ENCODE results near the gene FIBCD1.

GRCh38 chr9:130861372-130862180 is 77.5 kb downstream of the FIBCD1 start:
- TF ChIP-seq RBM39 (optimal IDR thresholded peaks at IDR 0.05; ENCODE audit: low read depth, low read length) (no peak), CREB1 (IDR thresholded peaks at IDR 0.05) (no peak), CREB1 (CRISPR knock-in tag; IDR thresholded peaks at IDR 0.05) (no peak), BHLHE40 (IDR thresholded peaks at IDR 0.05; ENCODE audit: low read length) (no peak), COPS2 (conservative IDR thresholded peaks at IDR 0.05) (no peak), EZH2 (IDR thresholded peaks at IDR 0.05; ENCODE audit: borderline replicate concordance, low read depth, low read length) (no peak), TAF7 (tag; IDR thresholded peaks at IDR 0.05) (no peak), SMAD1 (IDR thresholded peaks at IDR 0.05; ENCODE audit: low read depth, low read length, partially characterized antibody) (no peak), FOS (IDR thresholded peaks at IDR 0.05; ENCODE audit: extremely low read depth, insufficient read length) (no peak), ZHX1 (conservative IDR thresholded peaks at IDR 0.05; ENCODE audit: low read length) (no peak), CTCF (IDR thresholded peaks at IDR 0.05 in 2 of 3, conservative IDR thresholded peaks at IDR 0.05 in 1 of 3; ENCODE audit: insufficient read depth in 2 of 3, low read depth in 1 of 3, low read length in 3 of 3) (no peak)
- TF ChIP-seq, protein P1, sequence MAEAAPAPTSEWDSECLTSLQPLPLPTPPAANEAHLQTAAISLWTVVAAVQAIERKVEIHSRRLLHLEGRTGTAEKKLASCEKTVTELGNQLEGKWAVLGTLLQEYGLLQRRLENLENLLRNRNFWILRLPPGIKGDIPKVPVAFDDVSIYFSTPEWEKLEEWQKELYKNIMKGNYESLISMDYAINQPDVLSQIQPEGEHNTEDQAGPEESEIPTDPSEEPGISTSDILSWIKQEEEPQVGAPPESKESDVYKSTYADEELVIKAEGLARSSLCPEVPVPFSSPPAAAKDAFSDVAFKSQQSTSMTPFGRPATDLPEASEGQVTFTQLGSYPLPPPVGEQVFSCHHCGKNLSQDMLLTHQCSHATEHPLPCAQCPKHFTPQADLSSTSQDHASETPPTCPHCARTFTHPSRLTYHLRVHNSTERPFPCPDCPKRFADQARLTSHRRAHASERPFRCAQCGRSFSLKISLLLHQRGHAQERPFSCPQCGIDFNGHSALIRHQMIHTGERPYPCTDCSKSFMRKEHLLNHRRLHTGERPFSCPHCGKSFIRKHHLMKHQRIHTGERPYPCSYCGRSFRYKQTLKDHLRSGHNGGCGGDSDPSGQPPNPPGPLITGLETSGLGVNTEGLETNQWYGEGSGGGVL (CRISPR knock-in tag; IDR thresholded peaks at IDR 0.05) = no peak
- TF ChIP-seq, protein P2, sequence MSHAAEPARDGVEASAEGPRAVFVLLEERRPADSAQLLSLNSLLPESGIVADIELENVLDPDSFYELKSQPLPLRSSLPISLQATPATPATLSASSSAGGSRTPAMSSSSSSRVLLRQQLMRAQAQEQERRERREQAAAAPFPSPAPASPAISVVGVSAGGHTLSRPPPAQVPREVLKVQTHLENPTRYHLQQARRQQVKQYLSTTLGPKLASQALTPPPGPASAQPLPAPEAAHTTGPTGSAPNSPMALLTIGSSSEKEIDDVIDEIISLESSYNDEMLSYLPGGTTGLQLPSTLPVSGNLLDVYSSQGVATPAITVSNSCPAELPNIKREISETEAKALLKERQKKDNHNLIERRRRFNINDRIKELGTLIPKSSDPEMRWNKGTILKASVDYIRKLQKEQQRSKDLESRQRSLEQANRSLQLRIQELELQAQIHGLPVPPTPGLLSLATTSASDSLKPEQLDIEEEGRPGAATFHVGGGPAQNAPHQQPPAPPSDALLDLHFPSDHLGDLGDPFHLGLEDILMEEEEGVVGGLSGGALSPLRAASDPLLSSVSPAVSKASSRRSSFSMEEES (CRISPR knock-in tag; IDR thresholded peaks at IDR 0.05) = no peak

Data from K562 (cell line).